Body of pancreas (tissue), 4 donors: ENCODE data around the gene HS3ST4.

ENCODE experiments used
- POLR2A ChIP-seq, 3 donors: fragments of 450-650 bp; IDR thresholded peaks; one replicate each; pipeline ENCODE4 v1.6.1; 2016; ENCODE audit warnings: antibody characterized with exemption in 3 of 3, mild to moderate bottlenecking in 2 of 3
- TF ChIP-seq, protein P1 (sequence below), 7 experiments: fragments of 450-650 bp in 4 of 7; fragments of 200-600 bp in 3 of 7; sonication (generic) in 3 of 7; IDR thresholded peaks; one replicate each; pipeline ENCODE4 v1.5.1; 2016 to 2019; ENCODE audit warnings: antibody characterized with exemption in 7 of 7

DNA sequence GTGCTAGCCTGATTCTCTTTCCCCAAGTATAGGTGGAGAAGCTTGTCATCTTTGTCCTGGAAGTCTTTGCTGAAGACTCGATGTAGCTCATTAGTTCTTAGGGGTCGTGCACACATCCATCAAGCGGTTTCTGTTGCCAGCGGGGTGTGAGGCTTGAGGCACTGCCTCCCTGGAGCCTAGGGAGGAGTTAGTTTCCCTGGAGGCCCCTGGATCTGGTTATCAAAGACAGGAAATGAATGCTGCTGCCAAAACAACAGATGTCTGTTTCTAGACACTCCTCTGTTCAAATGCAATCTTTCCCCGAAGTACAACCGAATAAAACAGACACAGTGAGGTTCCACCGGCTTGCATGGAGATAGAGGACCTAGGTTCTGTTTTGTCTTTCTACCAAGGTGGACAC, 17.5 kb downstream of the HS3ST4 start:
- TF ChIP-seq, protein P1, sequence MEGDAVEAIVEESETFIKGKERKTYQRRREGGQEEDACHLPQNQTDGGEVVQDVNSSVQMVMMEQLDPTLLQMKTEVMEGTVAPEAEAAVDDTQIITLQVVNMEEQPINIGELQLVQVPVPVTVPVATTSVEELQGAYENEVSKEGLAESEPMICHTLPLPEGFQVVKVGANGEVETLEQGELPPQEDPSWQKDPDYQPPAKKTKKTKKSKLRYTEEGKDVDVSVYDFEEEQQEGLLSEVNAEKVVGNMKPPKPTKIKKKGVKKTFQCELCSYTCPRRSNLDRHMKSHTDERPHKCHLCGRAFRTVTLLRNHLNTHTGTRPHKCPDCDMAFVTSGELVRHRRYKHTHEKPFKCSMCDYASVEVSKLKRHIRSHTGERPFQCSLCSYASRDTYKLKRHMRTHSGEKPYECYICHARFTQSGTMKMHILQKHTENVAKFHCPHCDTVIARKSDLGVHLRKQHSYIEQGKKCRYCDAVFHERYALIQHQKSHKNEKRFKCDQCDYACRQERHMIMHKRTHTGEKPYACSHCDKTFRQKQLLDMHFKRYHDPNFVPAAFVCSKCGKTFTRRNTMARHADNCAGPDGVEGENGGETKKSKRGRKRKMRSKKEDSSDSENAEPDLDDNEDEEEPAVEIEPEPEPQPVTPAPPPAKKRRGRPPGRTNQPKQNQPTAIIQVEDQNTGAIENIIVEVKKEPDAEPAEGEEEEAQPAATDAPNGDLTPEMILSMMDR (IDR thresholded peaks at IDR 0.05), result no peak
- no peak for TF ChIP-seq POLR2A (IDR thresholded peaks at IDR 0.05)
